Pons (tissue), 1 donor: Measurements from ENCODE around the gene ARL17B.
"Not testable (repeated sequence)": the region's sequence is repeated elsewhere in the genome, so short reads cannot be mapped to it uniquely, and the experiment has no call there.

Experiments used
- DNase-seq: peaks from one replicate; pipeline ENCODE4 v3.0.0-alpha.2; 2016; ENCODE audit warnings: low spot score

Gene ARL17B

DNA sequence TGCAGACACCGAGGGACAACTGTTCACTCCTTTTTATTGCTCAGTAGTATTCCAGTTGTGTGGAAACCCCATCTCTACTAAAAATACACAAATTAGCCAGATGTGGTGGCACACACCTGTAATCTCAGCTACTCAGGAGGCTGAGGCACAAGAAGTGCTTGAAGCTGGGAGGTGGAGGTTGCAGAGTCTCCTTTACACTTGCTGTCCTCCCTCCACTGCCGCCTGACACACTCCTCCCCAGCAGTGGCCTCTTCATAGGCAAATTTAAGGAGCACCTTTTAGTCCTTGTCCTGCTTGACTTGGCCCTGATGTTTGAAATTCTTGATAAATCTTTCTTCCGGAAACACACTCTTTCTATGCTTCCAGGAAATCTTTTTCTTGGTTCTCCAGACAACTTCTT is 112.4 kb downstream of the ARL17B start:
- not testable (repeated sequence) for DNase-seq

- DNase-seq, result not testable (repeated sequence)
These were observed 116.4 kb downstream of the ARL17B start for GRCh38 chr17:46244949-46245768.

GRCh38 chr17:46244339-46244913 is 117.1 kb downstream of the ARL17B start:
- DNase-seq, result not testable (repeated sequence)

DNA sequence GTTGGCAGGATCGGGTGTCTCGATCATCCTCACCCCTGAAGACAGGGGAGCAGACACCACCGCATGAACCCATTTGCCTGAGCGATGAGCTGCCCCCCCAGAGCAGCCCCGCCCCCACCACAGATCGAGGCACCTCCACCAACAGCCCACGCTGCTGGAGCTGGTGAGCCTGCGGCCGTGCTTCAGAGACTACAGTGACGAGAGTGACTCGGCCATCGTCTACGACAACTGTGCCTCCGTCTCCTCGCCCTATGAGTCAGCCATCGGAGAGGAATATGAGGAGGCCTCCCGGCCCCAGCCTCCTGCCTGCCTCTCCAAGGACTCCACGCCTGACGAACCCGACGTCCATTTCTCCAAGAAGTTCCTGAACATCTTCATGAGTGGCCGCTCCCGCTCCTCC is 117.6 kb downstream of the ARL17B start:
- not testable (repeated sequence) for DNase-seq

DNA sequence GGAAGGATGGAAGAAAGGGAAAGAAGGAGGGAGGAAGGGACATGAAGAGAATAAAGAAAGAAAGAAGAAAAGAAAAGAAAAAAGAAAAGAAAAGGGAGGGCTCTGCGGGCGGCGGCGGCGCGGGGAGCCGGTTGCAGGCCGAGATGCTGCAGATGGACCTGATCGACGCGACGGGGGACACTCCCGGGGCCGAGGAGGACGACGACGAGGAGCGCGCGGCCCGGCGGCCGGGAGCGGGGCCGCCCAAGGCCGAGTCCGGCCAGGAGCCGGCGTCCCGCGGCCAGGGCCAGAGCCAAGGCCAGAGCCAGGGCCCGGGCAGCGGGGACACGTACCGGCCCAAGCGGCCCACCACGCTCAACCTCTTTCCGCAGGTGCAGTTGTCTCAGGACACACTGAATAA is 118.1 kb downstream of the ARL17B start:
- not testable (repeated sequence) for DNase-seq

DNA sequence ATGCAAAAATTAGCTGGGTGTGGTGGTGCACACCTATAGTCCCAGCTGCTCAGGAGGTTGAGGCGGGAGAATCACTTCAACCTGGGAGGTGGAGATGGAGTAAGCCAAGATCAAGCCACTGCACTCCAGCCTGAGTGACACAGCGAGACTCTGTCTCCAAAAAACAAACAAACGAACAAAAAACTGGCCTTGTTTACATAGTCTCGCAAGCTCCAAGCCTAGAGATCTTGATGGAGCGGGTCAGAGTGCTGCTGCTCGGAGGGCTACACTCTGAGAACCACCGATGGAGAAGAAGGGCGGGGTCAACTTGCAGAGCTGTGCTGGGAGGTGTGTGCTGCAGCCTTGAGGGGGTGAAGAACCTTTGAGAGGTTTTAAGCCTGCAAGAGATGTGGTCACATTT is 130.2 kb downstream of the ARL17B start:
- DNase-seq, result not testable (repeated sequence)

DNA sequence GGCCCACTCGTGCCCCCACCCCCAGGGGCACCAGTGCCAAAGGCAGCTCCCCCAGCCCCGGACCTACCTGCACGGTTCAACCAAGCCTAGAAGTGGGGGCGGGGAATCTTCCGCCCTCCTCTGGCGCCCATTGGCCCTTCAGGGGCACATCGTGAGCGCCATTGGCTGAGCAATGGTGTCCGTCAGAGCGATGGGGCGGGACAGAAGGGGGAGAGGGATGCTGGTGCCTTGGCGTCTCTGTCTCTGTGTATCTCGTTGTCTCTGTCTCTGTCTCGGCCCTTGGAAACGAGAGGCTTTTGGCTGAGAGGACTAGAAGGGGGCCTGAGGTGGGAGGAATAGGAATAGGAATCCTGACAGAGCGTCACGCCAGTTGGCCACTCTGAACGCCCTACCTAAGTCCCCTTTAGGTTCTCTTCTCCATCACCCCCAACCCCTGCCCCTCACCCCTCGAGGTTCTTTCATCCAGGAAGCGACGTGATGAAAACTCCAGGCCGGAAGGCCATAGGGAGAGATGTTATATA is 136.2 kb downstream of the ARL17B start:
- peak; percentile 99 for DNase-seq

- not testable (repeated sequence) for DNase-seq
These were observed 136.7 kb downstream of the ARL17B start for GRCh38 chr17:46224864-46225263.
